Eye (tissue), 1 donor: ENCODE results near the gene TBC1D8.
"Not testable (repeated sequence)": the region's sequence is repeated elsewhere in the genome, so short reads cannot be mapped to it uniquely, and the experiment has no call there.

Source experiments
- DNase-seq: peaks from one replicate; pipeline ENCODE4 v3.0.0-alpha.2; 2015

Gene TBC1D8

DNA sequence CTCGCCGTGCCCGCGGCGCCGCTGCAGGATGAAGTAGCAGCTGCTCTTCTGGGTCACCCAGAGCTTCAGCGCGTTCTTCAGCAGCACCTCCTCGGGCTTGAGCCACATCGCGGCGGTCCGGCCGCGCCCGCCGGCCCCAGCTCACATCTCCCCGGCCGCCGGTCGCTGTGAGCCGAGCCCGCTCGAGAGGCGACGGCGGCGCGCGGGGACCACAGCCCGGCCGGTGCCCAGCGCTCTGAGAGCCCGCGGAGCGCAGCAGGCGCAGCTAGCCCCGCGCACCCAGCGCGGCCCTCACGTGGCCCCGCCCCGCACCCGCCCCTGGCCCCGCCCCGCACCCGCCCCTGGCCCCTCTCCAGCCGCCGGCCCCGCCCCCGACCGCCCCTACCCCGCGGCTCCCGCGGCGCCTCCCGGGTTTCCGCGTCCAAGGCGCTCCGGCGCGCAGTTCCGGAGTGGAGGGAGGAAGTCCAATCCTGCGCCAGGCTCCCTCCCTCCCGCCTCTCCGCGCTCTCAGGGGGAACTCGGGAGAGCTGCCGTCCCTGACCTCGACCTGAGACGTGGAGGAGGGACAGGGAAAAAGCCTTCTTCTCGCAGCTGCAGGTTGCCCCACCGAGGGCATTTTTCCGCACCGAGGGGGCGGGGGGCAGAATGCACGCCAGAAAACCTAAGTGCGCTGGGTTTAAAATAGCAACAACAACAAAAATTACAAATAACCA, at the start of gene TBC1D8:
TBC1D8 (minus strand) TSS at position 237 of the 713 bp plus-strand sequence; CDS start at position 108, 129 bp downstream.
- DNase-seq: peak; percentile 89

DNA sequence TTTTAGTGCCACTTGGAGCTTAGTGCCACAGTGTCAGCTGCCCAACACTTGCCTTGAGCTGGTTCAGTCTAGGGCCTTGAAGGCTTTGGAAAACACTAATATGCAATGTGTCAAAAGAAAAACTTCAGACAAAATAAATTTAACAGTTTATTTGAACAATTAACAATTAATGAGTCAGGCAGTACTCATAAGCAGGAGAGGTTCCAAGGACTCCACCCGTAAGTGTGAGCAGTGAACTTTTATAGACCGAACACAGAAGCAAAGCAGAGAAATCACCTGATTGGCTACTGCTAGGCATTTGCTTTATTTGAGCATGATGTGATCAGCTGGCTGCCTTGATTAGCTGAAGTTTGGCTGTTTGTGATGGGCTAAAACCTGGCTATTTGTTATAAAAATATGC, 49.5 kb upstream of the TBC1D8 start:
- DNase-seq: no peak

DNA sequence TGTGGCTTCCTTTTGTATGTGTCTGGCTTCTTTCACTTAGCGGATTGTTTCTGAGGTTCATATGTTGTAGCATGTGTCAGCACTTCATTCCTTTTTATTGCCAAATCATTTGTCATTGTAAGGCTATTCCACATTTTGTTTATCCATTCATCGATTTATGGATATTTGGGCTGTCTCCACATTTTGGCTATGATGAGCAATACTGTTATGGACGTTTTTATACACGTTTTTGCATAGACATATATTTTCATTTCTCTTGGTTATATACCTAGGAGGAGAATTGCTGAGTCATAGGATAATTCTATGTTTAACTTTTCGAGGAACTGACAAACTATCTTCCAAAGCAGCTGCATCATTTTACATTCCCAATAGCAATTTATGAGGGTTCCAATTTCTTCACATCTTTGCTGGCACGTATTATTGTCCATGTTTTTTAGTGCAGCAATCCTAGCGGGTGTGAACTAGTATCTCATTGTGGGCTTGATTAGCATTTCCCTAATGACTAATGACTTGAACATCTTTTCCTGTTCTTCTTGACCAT, 48.1 kb upstream of the TBC1D8 start:
- no peak for DNase-seq

DNA sequence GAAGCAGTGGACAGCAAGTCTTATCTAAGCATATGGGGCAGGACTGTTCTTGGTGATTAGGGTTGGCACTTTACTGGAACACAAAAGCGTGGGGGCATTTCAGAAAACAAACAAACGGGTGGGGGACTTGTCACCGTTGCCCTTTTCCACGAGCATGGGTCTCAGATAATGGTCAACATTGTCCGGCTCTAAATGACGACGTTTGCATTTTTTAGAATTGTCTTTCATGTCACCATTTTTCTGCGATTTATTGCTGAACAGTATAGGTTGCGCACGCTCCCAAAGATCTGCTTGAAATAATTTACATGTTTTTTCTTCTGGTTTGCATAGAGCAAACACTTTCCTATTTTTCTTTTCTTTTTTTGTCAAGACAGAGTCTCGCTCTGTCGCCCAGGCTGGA, 46.6 kb upstream of the TBC1D8 start:
- DNase-seq: no peak

DNA sequence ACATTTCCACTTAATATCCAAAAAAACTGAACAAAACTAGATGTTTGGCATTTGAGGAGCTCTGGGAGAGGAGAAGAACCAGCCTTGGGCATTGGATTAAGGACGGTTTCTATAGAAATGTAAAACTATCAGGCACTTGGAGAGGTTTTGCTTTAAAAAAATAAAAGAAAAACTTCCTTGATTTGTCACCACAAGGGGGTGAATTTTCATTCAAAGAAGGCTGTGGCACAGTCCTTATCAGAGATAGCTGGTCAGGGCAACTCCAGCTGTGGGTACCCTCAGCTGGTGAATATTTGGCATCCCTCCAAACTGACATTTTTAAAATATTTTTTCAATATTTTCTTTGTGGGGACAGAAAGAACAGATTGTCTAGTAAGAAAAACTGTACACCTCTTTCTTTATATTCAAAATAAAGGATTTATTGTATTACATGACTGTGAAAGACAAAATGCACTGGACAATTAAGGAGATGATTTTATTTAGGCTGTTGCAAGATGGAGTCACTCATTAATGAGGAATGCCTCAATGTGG, 46.1 kb upstream of the TBC1D8 start:
- DNase-seq: peak; percentile 8

DNA sequence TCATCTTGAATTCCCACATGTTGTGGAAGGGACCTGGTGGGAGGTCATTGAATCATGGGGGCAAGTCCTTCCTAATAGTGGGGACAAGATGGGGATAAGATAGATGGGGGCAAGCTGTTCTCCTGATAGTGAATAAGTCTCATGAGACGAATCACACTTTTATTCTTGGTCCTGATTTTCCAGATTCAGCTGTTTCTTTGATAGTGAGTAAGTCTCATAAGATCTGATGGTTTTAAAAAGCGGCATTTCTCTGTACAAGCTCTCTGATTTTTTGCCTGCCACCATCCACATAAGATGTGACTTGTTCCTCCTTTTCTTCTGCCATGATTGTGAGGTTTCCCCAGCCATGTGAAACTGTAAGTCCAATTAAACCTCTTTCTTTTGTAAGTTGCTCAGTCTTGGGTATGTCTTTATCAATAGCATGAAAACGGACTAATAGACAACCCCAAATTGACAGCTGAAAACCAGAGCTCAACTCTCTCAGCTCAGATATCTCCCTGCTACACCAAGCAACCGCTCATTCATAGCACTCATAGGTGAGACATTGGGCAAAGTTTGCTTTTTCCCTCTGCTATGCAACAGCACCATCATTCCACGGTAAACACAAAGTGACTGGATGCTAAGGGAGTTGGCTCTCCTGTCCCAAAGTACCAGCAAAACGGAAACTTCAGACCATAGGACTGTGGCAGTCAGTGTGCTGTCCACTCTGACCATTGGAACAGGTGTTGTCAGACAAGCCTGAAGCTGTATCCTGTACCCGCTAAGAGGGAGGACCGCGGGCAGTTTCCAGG, 44.9 kb upstream of the TBC1D8 start:
- no peak for DNase-seq

DNA sequence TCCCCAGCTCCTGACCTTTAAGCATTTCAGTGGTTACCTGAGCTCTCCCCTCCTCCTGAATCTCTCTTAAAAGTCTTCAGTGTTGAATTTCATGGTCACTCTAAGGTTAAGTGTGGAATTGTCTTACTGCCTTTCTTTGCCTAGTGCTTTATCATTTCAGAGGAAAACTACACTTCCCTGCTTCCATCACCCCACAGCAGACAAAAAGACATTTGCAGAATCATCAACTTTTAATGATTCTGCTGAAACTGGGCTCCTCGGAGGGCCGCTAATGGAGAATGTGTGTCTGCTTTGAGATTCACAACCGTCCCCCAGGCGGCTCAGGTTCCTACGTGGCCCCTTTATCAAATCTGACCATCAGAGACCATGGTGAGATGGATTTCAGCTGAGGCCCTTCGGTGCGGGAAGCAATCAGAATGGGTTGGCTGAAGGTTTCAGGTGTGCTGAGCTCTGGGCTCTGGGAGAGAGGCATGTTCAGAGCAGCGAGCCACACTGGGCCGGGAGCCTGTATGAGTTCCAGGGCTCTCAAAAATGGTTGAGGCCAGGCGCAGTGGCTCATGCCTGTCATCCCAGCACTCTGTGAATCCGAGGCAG, 41.9 kb upstream of the TBC1D8 start:
- DNase-seq: peak; percentile 17

DNA sequence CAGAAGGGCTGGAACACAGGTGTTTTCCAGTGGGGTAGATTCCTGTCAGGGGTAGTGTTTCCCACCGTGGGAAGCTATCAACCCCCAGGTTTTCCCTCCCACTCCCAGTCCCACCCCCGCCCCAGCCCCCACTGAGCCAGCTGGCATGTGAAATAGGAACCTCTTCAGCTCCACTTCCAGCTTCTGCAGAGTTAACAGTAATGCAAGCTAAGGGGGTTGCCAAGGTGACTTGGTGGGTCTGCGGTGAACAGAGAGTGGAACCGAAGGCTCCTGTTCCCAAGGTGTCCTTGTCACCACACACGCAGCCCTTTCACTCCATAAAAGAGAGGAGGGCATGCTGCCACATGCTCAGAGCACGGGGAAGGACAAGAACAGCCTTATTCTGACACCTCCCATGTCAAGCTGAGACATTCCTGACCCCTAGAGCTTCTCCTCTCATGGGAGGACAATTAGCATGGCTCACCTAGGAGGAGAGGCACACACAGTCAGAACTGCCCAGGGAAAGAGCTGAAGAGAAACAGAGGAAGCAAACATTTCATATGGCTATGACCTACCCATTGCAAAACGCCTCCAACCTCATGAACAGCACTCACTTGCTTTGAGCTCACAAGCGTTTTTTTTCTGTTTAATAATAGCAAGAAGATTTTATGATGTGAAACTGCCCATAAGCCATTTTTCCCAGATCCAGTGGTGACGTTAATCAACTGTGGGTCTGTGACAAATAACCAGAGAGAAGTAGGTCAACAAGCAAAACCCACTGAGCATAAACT, 39.8 kb upstream of the TBC1D8 start:
- DNase-seq: no peak

DNA sequence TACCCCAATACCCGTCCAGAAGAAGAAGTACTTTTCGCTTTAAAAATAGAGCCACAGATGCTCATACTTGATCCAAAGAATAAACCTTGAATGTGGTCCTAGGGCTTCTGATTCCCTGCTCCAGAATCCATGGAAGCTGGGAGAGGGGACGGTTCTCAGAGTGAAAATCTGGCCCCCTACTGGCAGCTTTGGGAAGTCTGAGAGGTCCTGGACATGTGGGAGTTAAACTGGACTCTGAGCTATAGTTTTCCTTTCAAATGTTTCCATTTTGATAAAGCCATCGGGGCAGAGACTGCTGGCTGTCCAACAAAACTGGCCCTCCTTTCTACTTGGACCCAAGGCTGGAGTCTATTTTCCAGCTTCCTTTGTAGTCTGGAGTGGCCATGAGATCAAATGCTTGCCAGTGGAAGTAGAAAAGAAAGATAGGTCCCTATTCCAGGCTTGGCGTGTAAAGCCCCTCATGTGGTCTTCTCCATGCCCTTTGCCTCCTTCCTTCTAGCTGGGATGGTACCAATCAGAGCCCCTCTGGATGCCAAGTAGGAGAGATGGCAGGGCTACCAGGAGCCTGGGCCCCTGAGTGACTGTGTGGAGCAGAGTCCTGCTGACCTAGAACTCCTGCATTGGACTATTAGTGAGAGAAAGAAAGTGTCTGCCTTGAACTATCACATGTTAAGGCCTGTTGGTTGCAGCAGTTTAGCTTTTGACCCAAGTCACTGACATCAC, 37.7 kb upstream of the TBC1D8 start:
- peak; percentile 37 for DNase-seq

DNA sequence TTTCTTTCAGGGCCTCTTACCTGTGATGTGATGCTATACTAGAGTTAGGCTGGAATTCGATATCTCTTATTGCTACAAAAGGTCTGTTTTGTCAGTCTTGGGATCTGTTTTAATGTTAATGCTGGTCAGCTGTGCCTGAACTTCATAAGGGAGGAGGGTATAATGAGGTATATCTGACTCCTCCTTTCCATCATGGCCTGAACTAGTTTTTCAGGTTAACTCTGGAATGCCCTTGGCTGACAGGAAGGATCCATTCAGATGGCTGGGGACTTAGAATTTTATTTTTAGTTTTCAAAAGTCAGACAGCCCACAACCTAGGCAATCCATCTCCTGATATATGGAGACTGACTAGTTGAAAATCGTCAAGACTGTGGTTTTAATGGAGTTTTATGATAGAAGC, 35.9 kb upstream of the TBC1D8 start:
- no peak for DNase-seq

DNA sequence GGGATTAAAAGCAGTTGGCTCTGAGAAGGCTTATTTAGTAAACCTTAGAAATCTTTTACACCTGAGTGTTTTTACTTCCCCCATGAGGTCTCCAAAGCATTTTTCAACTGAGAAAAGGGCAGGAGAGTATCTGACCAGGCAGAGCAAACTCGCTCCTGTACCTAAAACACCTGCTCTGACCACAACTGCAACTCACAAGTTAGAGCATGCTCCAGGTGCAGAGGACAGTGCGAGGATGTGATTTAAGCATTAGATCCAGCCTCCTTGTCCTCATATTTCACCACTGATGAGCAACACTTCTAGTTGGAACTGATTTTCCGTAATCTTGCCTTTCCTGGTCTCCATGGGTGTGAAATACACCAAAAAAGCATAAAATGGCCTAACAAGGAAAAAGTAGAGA, 34.5 kb upstream of the TBC1D8 start:
- no peak for DNase-seq

DNA sequence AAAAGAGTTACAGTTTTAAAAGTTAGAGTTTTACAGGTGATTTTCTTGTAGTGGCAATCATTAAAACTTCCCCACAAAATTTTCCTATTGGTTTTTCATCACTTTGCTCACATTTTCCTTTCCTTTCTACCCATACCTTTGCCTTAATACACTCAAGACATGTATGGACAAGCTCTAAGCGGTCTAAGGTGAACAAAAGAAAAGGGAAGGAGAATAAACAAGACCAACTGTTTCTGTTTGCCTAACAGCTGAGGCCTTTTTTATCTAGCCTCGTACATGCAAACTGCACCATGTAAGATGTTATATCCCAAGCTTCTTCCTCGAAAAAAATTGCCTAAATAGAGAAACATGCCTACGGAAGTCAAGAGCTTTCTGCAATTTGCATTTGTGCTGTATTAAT, 33.9 kb upstream of the TBC1D8 start:
- no peak for DNase-seq

DNA sequence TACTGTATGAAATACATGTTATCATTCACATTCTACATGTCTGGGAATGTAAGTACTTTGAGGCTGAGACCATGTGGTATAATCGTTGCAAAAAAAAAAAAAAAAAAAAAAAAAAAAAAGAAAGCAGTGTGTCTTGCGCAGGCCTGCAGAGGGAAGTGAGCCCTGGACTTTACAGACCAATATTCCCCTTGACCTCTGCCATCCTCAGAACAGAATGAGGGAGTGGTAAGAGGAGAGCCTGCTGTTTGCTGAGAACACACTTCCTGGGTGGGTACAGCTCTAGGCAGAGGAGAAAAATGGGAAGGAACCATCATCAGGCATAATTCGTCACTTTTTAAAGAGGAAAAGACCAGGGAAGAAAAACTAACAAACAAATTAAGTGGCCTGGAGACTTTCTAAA, 28.8 kb upstream of the TBC1D8 start:
- no peak for DNase-seq

DNA sequence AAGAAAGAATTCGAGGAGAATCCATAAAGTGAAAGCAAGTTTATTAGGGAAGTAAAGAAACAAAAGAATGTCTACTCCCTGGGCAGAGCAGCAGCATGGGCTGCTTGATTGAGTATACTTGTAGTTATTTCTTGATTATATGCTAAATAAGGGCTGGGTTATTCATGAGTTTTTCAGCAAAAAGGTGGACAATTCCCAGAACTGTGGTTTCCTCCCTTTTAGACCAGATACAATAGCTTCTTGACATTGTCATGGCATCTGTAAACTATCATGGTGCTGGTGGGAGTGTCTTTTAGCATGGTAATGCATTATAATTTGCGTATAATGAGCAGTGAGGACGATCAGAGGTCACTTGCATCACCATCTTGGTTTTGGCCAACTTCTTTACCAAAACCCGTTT, 25.6 kb upstream of the TBC1D8 start:
- DNase-seq: no peak

DNA sequence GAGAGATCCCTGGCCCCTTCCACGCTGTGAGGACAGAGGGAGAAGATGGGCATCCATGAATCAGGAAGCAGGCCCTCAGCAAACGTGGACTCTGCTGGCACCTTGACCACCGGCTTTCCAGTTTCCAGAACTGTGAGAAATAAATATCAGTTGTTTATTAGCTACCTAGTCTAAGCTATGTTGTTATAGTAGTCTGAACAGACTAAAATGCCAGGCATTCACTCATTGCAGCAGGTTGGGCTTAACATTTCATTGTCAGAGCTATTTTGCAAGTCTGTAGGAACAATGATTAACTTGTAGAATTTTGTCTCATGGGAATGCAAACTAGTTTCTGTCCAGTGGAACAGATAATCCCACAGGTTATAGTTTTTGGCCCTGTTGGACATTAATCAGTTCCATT, 24.8 kb upstream of the TBC1D8 start:
- no peak for DNase-seq

DNA sequence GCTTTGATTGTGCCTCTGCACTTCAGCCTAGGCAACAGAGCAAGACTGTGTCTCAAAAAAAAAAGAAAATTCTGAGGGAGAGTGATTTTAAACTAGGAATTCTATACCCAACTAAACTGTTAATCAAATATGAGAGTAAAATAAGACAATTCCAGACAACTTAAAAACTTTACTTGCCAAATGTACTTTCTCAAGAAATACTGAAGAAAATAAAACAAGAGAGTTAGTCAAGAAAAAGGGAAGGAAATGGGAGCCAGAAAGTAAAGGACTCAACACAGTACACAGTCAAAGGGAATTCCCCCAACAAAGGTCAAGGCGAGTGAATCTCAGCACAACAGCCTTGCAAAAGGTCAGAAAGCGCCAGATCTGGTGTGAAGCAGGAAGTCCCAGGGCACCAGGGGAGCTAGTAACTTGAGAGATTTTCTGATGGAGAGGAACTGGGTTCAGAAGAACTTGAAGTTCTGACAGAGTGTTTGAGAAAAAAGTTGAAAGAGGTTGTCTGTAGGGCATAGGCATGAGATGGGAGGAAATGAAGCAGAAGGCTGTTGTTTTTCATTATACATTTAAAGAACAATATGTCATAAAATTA, 22.6 kb upstream of the TBC1D8 start:
- no peak for DNase-seq

DNA sequence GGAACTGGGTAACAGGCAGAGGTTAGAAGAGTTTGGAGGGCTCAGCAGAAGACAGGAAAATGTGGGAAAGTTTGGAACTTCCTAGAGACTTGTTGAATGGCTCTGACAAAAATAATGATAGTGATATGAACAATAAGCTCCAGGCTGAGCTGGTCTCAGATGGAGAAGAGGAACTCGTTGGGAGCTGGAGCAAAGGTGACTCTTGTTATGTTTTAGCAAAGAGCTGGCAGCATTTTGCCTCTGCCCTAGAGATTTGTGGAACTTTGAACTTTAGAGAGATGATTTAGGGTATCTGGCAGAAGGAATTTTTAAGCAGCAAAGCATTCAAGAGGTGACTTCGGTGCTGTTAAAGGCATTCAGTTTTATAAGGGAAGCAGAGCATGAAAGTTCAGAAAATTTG, 18.6 kb upstream of the TBC1D8 start:
- DNase-seq: not testable (repeated sequence)

DNA sequence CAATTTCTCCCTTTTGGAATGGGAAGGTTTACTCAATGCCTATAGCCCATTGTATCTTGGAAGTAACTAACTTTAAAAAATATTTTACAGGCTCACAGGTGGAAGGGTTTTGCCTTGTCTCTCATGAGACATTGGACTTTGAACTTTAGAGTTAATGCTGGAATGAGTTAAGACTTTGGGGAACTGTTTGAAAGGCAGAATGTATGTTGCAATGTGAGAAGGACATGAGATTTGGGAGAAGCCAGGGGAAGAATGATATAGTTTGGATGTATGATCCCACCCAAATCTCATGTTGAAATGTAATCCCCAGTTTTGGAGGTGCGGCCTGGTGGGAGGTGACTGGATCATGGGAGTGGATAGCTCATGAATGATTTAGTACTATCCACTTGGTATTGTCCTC, 17.5 kb upstream of the TBC1D8 start:
- no peak for DNase-seq

DNA sequence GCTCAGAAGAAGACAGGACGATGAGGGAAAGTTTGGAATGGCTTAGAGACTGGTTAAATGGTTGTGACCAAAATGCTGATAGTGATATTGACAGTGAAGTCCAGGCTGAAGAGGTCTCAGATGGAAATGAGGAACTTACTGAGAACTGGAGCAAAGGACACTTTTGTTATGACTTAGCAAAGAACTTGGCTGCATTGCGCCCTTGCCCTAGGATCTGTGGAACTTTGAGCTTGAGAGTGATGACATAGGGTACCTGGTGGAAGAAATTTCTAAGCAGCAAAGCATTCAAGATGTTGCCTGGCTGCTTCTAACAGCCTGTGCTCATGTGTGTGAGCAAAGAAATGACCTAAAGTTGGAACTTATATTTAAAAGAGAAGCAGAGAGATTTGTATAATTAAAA, 16.4 kb upstream of the TBC1D8 start:
- not testable (repeated sequence) for DNase-seq

DNA sequence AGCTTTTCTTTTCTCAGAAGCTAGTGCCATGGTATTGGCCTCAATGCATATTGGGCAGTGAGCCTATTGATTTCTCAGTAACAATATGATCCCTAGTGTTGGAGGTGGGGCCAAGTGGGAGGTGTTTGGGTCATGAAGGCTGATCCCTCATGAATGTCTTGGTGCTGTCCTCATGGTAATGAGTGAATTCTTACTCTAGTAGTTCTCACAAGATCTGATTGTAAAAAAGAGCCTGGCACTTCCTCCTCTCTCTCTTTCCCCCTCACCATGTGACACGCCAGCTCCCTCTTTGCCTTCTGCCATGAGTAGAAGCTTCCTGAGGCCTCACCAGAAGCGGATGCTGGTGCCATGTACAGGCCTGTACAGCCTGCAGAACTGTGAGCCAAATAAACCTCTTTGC, 12.8 kb upstream of the TBC1D8 start:
- DNase-seq: no peak

DNA sequence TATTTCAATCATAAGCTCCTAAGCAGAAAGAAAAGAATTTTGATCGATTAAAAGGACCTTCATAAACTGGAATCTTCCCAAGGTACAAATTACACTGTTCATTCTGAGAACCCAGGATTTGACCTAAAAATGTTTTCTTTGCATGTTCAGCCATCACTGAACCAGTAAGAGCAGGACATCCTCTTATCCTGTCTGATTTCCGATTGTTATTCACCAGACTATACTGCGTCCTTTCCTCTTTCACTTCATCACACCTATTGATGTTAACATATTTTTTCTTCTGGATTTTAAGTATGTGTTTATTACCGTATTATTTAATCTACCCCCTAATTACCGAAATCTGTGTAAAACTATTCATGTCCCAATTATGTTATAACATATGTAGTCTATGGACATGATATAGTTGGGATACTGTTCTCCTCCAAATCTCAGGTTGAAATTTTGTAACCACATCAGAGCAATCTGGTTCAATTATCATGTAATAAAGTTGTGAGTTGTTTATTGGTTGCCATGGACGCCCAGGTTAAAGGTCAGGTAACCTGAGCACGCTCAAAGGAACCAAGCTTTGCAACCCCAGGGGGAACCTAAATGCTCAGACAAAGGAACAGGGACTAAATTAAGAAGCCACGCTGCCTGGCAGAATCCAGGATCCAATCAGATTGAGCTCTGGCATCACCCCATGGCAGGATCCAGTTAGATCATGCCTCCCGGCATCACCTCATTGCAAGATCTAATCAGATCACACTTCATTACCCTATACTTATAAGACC, 11.6 kb upstream of the TBC1D8 start:
- peak; percentile 25 for DNase-seq
